Mesenchymal stem cell (in vitro differentiated cells and primary cell): ENCODE data around the gene TAF8.

Experiments used
- DNase-seq: peaks from one replicate; pipeline ENCODE4 v3.0.0-alpha.2; 2013
- H2AFZ ChIP-seq: one replicate; pipeline ENCODE4 v1.6.1; 2013; ENCODE audit warnings: low read depth, mild to moderate bottlenecking, control low read depth, inconsistent platforms, low read length, moderate library complexity
- H2AK5ac ChIP-seq: 2 replicates; pipeline ENCODE4 v1.6.1; 2013; ENCODE audit warnings: low read length, moderate library complexity, mild to moderate bottlenecking, inconsistent platforms; ENCODE audit not compliant: severe bottlenecking
- H2BK120ac ChIP-seq: one replicate; pipeline ENCODE4 v1.6.1; 2013; ENCODE audit warnings: low read depth, mild to moderate bottlenecking, inconsistent platforms, low read length, moderate library complexity
- H2BK12ac ChIP-seq, 2 experiments: one replicate each; pipeline ENCODE4 v1.6.1; 2013; ENCODE audit warnings: inconsistent platforms in 2 of 2, low read length in 2 of 2, mild to moderate bottlenecking in 2 of 2, moderate library complexity in 2 of 2, control low read depth in 1 of 2
- H2BK15ac ChIP-seq: one replicate; pipeline ENCODE4 v1.6.1; 2013; ENCODE audit warnings: mild to moderate bottlenecking, low read depth, inconsistent platforms; ENCODE audit not compliant: poor library complexity, severe bottlenecking
- H2BK5ac ChIP-seq: 2 replicates; pipeline ENCODE4 v1.6.1; 2013; ENCODE audit warnings: low read depth, mild to moderate bottlenecking, low read length, control low read depth, inconsistent platforms; ENCODE audit not compliant: poor library complexity, severe bottlenecking
- H3K14ac ChIP-seq, 2 experiments: one replicate each; pipeline ENCODE4 v1.6.1; 2013; ENCODE audit warnings: inconsistent platforms in 2 of 2, low read length in 2 of 2, control low read depth in 1 of 2, mild to moderate bottlenecking in 1 of 2, moderate library complexity in 1 of 2
- H3K18ac ChIP-seq, 2 experiments: one replicate each; pipeline ENCODE4 v1.6.1; 2013; ENCODE audit warnings: inconsistent platforms in 2 of 2, low read length in 2 of 2, control low read depth in 1 of 2, low read depth in 1 of 2, mild to moderate bottlenecking in 1 of 2
- H3K23ac ChIP-seq, 2 experiments: one replicate each; pipeline ENCODE4 v1.6.1; 2013; ENCODE audit warnings: inconsistent platforms in 2 of 2, low read length in 2 of 2, mild to moderate bottlenecking in 2 of 2, moderate library complexity in 2 of 2, control low read depth in 1 of 2
- H3K27ac ChIP-seq: 2 replicates; pipeline ENCODE4 v1.5.1; 2013; ENCODE audit warnings: mild to moderate bottlenecking, moderate library complexity, low read length, control low read depth, inconsistent platforms; ENCODE audit not compliant: poor library complexity, severe bottlenecking
- H3K27me3 ChIP-seq, 2 experiments: 2 replicates each; pipeline versions ENCODE4 v1.6.1 to v1.7.0; 2013; ENCODE audit warnings: low read length in 2 of 2, mild to moderate bottlenecking in 2 of 2, moderate library complexity in 2 of 2, control low read depth in 1 of 2, inconsistent platforms in 1 of 2; ENCODE audit not compliant: control insufficient read depth in 1 of 2, insufficient read depth in 1 of 2
- H3K36me3 ChIP-seq, 2 experiments: 2 replicates each; pipeline versions ENCODE4 v1.6.1 to v1.7.0; 2013; ENCODE audit warnings: low read length in 2 of 2, control low read depth in 1 of 2, inconsistent platforms in 1 of 2, low read depth in 1 of 2, mild to moderate bottlenecking in 1 of 2; ENCODE audit not compliant: insufficient read depth in 2 of 2, control insufficient read depth in 1 of 2
- H3K4ac ChIP-seq, 2 experiments: one replicate each; pipeline ENCODE4 v1.6.1; 2013; ENCODE audit warnings: inconsistent platforms in 2 of 2, low read length in 2 of 2, mild to moderate bottlenecking in 2 of 2, moderate library complexity in 2 of 2, control low read depth in 1 of 2, low read depth in 1 of 2
- H3K4me1 ChIP-seq: 2 replicates; pipeline ENCODE4 v1.6.1; 2013; ENCODE audit warnings: low read depth, low read length, control low read depth; ENCODE audit not compliant: control insufficient read depth, insufficient read depth
- H3K4me2 ChIP-seq: 2 replicates; pipeline ENCODE4 v1.6.1; 2013; ENCODE audit warnings: low read length, mild to moderate bottlenecking, inconsistent platforms; ENCODE audit not compliant: poor library complexity, severe bottlenecking
- H3K4me3 ChIP-seq, 2 experiments: 2 replicates each; pipeline versions ENCODE4 v1.5.1 to v1.7.0; 2013; ENCODE audit warnings: low read length in 2 of 2, mild to moderate bottlenecking in 2 of 2, control low read depth in 1 of 2, low read depth in 1 of 2; ENCODE audit not compliant: insufficient read depth in 1 of 2
- H3K79me1 ChIP-seq: replicated peaks from 2 replicates; pipeline ENCODE4 v1.6.1; 2013; ENCODE audit warnings: mild to moderate bottlenecking, control low read depth, low read length, inconsistent platforms; ENCODE audit not compliant: poor library complexity, severe bottlenecking
- H3K9ac ChIP-seq: 2 replicates; pipeline ENCODE4 v1.7.0; 2013; ENCODE audit warnings: mild to moderate bottlenecking, low read length, moderate library complexity
- H3K9me3 ChIP-seq: 2 replicates; pipeline ENCODE4 v1.7.0; 2013; ENCODE audit warnings: mild to moderate bottlenecking, low read length; ENCODE audit not compliant: control insufficient read depth
- H4K8ac ChIP-seq: one replicate; pipeline ENCODE4 v1.6.1; 2013; ENCODE audit warnings: inconsistent platforms, mild to moderate bottlenecking, low read length, moderate library complexity
- H4K91ac ChIP-seq: one replicate; pipeline ENCODE4 v1.6.1; 2013; ENCODE audit warnings: mild to moderate bottlenecking, low read length, inconsistent platforms
- WGBS: methylation state at CpG from one replicate; pipeline ENCODE4 v1.1.7; 2013; ENCODE audit warnings: mixed read lengths; 5-methylcytosine and 5-hydroxymethylcytosine counted together

The TAF8 gene

DNA sequence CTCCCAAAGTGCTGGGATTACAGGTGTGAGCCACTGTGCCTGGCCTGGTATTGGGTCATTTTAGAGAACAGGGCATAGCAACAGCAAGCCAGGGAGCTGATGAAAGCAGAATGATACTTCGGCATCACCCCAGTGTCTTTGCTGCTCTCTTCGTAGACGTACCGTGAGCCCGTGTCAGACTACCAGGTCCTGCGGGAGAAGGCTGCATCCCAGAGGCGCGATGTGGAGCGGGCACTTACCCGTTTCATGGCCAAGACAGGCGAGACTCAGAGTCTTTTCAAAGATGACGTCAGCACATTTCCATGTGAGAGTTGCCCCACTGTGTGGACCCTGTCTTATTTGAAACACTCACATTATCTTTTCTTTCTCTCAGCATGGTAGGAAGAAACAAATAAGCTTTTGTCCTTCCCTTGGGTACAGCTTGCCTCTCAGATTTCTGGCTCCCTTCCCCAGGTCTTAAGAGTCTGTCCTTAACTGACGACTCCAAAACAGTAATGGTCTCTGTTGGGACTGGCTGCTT is 15.9 kb downstream of the TAF8 start:
- Histone ChIP-seq H2AK5ac (no peak overlapping the region), H4K91ac (no peak overlapping the region), H2BK12ac (no peak overlapping the region), H4K8ac (no peak overlapping the region), H3K27me3 (no peaks in the 10 kb centered on the region), H3K9ac (no peak overlapping the region), H3K4ac (no peak overlapping the region), H3K4me2 (no peak overlapping the region), H3K18ac (no peak overlapping the region), H3K79me1 (peaks cover 5% of the 10 kb centered on the region), H3K9me3 (no peaks in the 10 kb centered on the region), H2AFZ (no peak overlapping the region), H2BK5ac (no peak overlapping the region), H3K4me1 (peaks cover 5% of the 10 kb centered on the region), H3K4me3 (no peak overlapping the region), H2BK120ac (no peak overlapping the region), H2BK15ac (no peak overlapping the region), H3K14ac (no peak overlapping the region), H3K27ac (no peak overlapping the region), H3K23ac (no peak overlapping the region), H3K36me3 (peaks cover 54 to 79% of the 10 kb centered on the region in 2 experiments)
- no peak for DNase-seq
- 98% methylated on average over 13 of the region's 13 CpGs for WGBS

DNA sequence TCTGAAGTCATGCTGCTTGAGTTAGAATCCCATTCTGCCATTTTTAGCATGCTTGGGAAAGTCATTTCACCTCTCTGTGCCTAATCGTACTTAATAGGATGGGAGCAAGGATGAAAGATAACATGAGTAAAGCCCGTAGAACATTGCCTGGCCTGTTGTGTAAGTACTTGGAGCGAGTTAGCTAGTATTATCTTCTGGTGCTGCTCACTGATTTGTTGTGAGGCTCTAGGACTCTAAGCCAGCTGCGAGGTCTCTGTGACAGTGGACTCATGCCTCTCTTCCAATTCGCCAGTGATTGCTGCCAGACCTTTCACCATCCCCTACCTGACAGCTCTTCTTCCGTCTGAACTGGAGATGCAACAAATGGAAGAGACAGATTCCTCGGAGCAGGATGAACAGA is 17.8 kb downstream of the TAF8 start:
- H3K23ac ChIP-seq, result no peak overlapping the region
- no peak overlapping the region for H3K9ac ChIP-seq
- no peak overlapping the region for H2BK12ac ChIP-seq
- H3K9me3 ChIP-seq, result no peaks in the 10 kb centered on the region
- peaks cover 5% of the 10 kb centered on the region for H3K79me1 ChIP-seq
- no peak overlapping the region for H3K4me2 ChIP-seq
- H2AK5ac ChIP-seq, result no peak overlapping the region
- no peak overlapping the region for H3K27ac ChIP-seq
- peaks cover 5% of the 10 kb centered on the region for H3K4me1 ChIP-seq
- WGBS, result 95% methylated on average over 7 of the region's 7 CpGs
- no peak overlapping the region for H3K18ac ChIP-seq
- H2AFZ ChIP-seq, result no peak overlapping the region
- H3K14ac ChIP-seq, result no peak overlapping the region
- H2BK15ac ChIP-seq, result no peak overlapping the region
- peaks cover 56 to 83% of the 10 kb centered on the region in 2 experiments for H3K36me3 ChIP-seq
- no peak overlapping the region for H4K8ac ChIP-seq
- DNase-seq, result no peak
- H3K4me3 ChIP-seq, result no peak overlapping the region
- H3K27me3 ChIP-seq, result no peaks in the 10 kb centered on the region
- H4K91ac ChIP-seq, result no peak overlapping the region
- H2BK5ac ChIP-seq, result no peak overlapping the region
- H2BK120ac ChIP-seq, result no peak overlapping the region
- no peak overlapping the region for H3K4ac ChIP-seq

DNA sequence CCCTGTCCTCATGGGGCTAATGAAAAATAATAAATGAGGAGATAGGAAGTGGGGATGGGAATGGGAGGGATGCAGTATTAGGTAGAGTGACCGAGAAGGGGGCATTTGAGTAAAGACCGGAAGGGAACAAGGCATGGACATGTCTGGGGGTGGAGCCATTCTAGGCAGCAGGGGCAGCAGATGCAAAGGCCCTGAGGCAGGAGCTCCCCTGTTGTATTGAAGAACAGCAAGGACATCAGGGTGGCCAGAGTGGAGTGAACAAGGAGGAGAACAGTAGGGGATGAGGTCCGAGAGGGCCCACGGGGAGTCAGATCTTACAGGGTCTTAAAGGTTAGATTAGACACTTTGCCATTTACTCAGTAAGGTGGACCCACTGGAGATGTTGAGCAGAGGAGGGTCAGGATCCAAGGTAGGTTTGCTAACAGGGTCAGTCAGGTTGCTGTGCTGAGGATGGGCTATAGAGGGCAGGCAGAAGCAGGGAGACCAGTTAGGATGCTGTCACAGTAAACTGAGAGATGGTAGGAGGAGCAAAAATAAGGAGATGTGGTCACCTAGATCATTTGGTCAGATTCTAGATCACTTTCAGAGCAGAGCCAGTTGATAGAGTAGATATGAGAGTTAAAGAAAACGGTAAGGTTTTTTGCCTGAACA is 18.7 kb downstream of the TAF8 start:
- H3K4me2 ChIP-seq, result no peak overlapping the region
- peaks cover 5% of the 10 kb centered on the region for H3K79me1 ChIP-seq
- H3K27ac ChIP-seq, result no peak overlapping the region
- H3K36me3 ChIP-seq, result peaks cover 58 to 83% of the 10 kb centered on the region in 2 experiments
- H3K18ac ChIP-seq, result no peak overlapping the region
- H3K4me3 ChIP-seq, result no peak overlapping the region
- no peak overlapping the region for H2BK120ac ChIP-seq
- H3K9ac ChIP-seq, result no peak overlapping the region
- no peak overlapping the region for H3K14ac ChIP-seq
- no peak overlapping the region for H4K8ac ChIP-seq
- H3K4ac ChIP-seq, result no peak overlapping the region
- no peak overlapping the region for H2BK5ac ChIP-seq
- H2AFZ ChIP-seq, result no peak overlapping the region
- no peaks in the 10 kb centered on the region for H3K27me3 ChIP-seq
- no peaks in the 10 kb centered on the region for H3K9me3 ChIP-seq
- no peak overlapping the region for H2BK12ac ChIP-seq
- DNase-seq, result no peak
- no peak overlapping the region for H2AK5ac ChIP-seq
- H3K4me1 ChIP-seq, result peaks cover 5% of the 10 kb centered on the region
- 97% methylated on average over 5 of the region's 5 CpGs for WGBS
- H3K23ac ChIP-seq, result no peak overlapping the region
- no peak overlapping the region for H2BK15ac ChIP-seq
- H4K91ac ChIP-seq, result no peak overlapping the region

DNA sequence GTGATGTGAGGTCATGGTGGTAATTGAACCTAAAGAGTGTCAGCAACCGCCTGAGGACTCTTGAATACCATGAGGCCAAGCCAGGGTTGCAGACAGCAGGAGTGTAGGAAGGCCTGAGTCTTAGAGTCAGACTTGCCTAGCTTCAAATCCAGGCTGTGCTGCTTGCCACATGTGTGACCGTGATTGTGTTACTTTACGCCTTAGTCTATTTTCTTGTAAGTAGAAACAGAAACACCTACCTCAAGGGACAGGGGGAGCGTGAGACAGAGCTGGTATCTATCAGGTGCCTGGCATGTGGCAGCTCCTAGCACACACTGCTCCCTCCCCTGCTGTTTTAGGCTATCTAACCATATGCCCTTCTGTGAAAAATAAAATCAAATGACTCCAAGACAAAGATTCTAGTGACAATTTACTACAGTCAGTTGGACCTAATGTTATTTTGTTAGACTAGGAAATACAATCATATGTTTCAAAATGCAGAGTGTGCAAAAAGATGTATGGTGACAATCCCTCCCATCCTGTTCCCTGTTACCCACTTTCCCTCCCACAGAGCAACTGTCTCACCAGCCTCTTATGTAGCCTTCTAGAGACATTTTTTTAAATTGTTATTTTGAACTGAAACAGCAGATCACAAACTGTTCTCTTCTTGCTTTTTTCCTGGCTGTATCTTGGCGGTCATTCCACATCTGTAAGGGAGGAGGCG is 21.7 kb downstream of the TAF8 start:
- Histone ChIP-seq H3K18ac (no peak overlapping the region), H3K36me3 (peaks cover 61 to 79% of the 10 kb centered on the region in 2 experiments), H3K27ac (no peak overlapping the region), H2BK5ac (no peak overlapping the region), H4K91ac (no peak overlapping the region), H3K4me2 (no peak overlapping the region), H3K4me3 (no peak overlapping the region), H3K9ac (no peak overlapping the region), H3K4me1 (peaks cover 2% of the 10 kb centered on the region), H3K27me3 (no peaks in the 10 kb centered on the region), H4K8ac (no peak overlapping the region), H2AK5ac (no peak overlapping the region), H3K14ac (no peak overlapping the region), H2BK15ac (no peak overlapping the region), H3K9me3 (no peaks in the 10 kb centered on the region), H2BK12ac (no peak overlapping the region), H2BK120ac (no peak overlapping the region), H3K79me1 (peaks cover 6% of the 10 kb centered on the region), H3K4ac (no peak overlapping the region), H2AFZ (no peak overlapping the region), H3K23ac (no peak overlapping the region)
- WGBS, result 82% methylated on average over 6 of the region's 6 CpGs
- no peak for DNase-seq
